Ishikawa (cell line): Measurements from ENCODE around the gene ZSWIM4.

ENCODE experiments used
- CEBPB ChIP-seq: IDR thresholded peaks from 2 replicates; pipeline ENCODE4 v1.6.1; 2012
- CREB1 ChIP-seq: IDR thresholded peaks from 2 replicates; pipeline ENCODE4 v1.6.1; 2012; ENCODE audit warnings: low read depth
- EGR1 ChIP-seq: IDR thresholded peaks from 2 replicates; pipeline ENCODE4 v1.6.1; 2012
- EP300 ChIP-seq: IDR thresholded peaks from 2 replicates; pipeline ENCODE4 v1.6.1; 2012; ENCODE audit warnings: borderline replicate concordance
- FOXM1 ChIP-seq: IDR thresholded peaks from 2 replicates; pipeline ENCODE4 v1.6.1; 2012; ENCODE audit warnings: low read depth, borderline replicate concordance
- RAD21 ChIP-seq: IDR thresholded peaks from 2 replicates; pipeline ENCODE4 v1.6.1; 2012; ENCODE audit warnings: low read depth
- TAF1 ChIP-seq: IDR thresholded peaks from 2 replicates; pipeline ENCODE4 v1.6.1; 2012; ENCODE audit warnings: low read depth, mild to moderate bottlenecking
- TCF12 ChIP-seq: IDR thresholded peaks from 2 replicates; pipeline ENCODE4 v1.6.1; 2012; ENCODE audit warnings: low read depth
- TEAD4 ChIP-seq: IDR thresholded peaks from 2 replicates; pipeline ENCODE4 v1.6.1; 2012
- USF1 ChIP-seq: IDR thresholded peaks from 2 replicates; pipeline ENCODE4 v1.6.1; 2012
- TF ChIP-seq, protein P1 (sequence below): IDR thresholded peaks from 2 replicates; pipeline ENCODE4 v1.6.1; 2012
- TF ChIP-seq, protein P2 (sequence below): IDR thresholded peaks from 2 replicates; pipeline ENCODE4 v1.6.1; 2012; ENCODE audit warnings: low read depth, mild to moderate bottlenecking

- TF ChIP-seq TCF12 (no peak), TAF1 (no peak), EP300 (no peak), RAD21 (no peak), USF1 (no peak), CREB1 (no peak), FOXM1 (no peak), EGR1 (no peak), CEBPB (no peak), TEAD4 (no peak)
- TF ChIP-seq, protein P1, sequence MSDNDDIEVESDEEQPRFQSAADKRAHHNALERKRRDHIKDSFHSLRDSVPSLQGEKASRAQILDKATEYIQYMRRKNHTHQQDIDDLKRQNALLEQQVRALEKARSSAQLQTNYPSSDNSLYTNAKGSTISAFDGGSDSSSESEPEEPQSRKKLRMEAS: no peak
- TF ChIP-seq, protein P2, sequence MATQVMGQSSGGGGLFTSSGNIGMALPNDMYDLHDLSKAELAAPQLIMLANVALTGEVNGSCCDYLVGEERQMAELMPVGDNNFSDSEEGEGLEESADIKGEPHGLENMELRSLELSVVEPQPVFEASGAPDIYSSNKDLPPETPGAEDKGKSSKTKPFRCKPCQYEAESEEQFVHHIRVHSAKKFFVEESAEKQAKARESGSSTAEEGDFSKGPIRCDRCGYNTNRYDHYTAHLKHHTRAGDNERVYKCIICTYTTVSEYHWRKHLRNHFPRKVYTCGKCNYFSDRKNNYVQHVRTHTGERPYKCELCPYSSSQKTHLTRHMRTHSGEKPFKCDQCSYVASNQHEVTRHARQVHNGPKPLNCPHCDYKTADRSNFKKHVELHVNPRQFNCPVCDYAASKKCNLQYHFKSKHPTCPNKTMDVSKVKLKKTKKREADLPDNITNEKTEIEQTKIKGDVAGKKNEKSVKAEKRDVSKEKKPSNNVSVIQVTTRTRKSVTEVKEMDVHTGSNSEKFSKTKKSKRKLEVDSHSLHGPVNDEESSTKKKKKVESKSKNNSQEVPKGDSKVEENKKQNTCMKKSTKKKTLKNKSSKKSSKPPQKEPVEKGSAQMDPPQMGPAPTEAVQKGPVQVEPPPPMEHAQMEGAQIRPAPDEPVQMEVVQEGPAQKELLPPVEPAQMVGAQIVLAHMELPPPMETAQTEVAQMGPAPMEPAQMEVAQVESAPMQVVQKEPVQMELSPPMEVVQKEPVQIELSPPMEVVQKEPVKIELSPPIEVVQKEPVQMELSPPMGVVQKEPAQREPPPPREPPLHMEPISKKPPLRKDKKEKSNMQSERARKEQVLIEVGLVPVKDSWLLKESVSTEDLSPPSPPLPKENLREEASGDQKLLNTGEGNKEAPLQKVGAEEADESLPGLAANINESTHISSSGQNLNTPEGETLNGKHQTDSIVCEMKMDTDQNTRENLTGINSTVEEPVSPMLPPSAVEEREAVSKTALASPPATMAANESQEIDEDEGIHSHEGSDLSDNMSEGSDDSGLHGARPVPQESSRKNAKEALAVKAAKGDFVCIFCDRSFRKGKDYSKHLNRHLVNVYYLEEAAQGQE: no peak
Measured at GRCh38 chr19:13826652-13827235, 31.5 kb downstream of the ZSWIM4 start.
